HEK293 (cell line): Measurements from ENCODE around the gene GMPR.

Experiments
- CTCF ChIA-PET: fragments of 350-600 bp; formaldehyde crosslinking; extraction: SDS; loops from one replicate; lab custom pipeline; 2021; ENCODE audit warnings: antibody characterized with exemption; lab: Yijun Ruan, JAX
- POLR2A ChIA-PET: fragments of 300-600 bp; formaldehyde crosslinking; extraction: SDS; loops from one replicate; lab custom pipeline; 2020; ENCODE audit warnings: antibody characterized with exemption, inconsistent platforms; lab: Yijun Ruan, JAX
- H3K27ac ChIP-seq: fragments of 200-500 bp; sonication (Bioruptor generic); 2 replicates; pipeline ENCODE4 v1.5.1; 2014; ENCODE audit warnings: low read depth, low read length, control low read depth, inconsistent platforms; ENCODE audit errors: extremely low read depth
- H3K36me3 ChIP-seq, 2 experiments: fragments of 200-500 bp in 1 of 2; sonication (Bioruptor generic) in 1 of 2; 1 replicate in 1 of 2; 2 replicates in 1 of 2; pipeline ENCODE4 v1.5.1; 2014 to 2017; ENCODE audit warnings: inconsistent platforms in 2 of 2, low read length in 2 of 2; ENCODE audit not compliant: control insufficient read depth in 2 of 2, insufficient read depth in 1 of 2
- H3K4me1 ChIP-seq: fragments of 200-500 bp; sonication (Bioruptor generic); 2 replicates; pipeline ENCODE4 v1.5.1; 2014; ENCODE audit warnings: mild to moderate bottlenecking, low read length, inconsistent platforms; ENCODE audit not compliant: control insufficient read depth, insufficient read depth
- H3K4me3 ChIP-seq: 2 replicates; pipeline ENCODE4 v1.5.1; 2011; ENCODE audit warnings: low read depth, mild to moderate bottlenecking, control low read depth, low read length, moderate library complexity
- H3K9me3 ChIP-seq: fragments of 200-500 bp; sonication (Bioruptor generic); 2 replicates; pipeline ENCODE4 v1.5.1; 2014; ENCODE audit warnings: low read depth, low read length, inconsistent platforms; ENCODE audit not compliant: control insufficient read depth, insufficient read depth
- ATF2 ChIP-seq: fragments of 450-650 bp; formaldehyde crosslinking; IDR thresholded peaks from 2 replicates; pipeline ENCODE4 v1.5.1; 2016; ENCODE audit warnings: missing biosample characterization, missing genetic modification characterization, low read depth
- ELK4 ChIP-seq: IDR thresholded peaks from 2 replicates; pipeline ENCODE4 v1.6.1; 2011; ENCODE audit warnings: mild to moderate bottlenecking, low read depth, low read length, borderline replicate concordance
- FEZF1 ChIP-seq: fragments of 450-650 bp; formaldehyde crosslinking; IDR thresholded peaks from 2 replicates; pipeline ENCODE4 v1.5.1; 2016; ENCODE audit warnings: missing biosample characterization, missing genetic modification characterization
- GLI2 ChIP-seq: fragments of 450-650 bp; formaldehyde crosslinking; IDR thresholded peaks from 2 replicates; pipeline ENCODE4; 2017; ENCODE audit warnings: missing biosample characterization, missing genetic modification characterization, low read depth, borderline replicate concordance
- KLF8 ChIP-seq: fragments of 450-650 bp; formaldehyde crosslinking; IDR thresholded peaks from 2 replicates; pipeline ENCODE4 v1.5.1; 2016; ENCODE audit warnings: missing biosample characterization, missing genetic modification characterization
- TCF7L2 ChIP-seq: IDR thresholded peaks from 2 replicates; pipeline ENCODE4 v1.6.1; 2011; ENCODE audit warnings: low read depth, mild to moderate bottlenecking, inconsistent platforms, low read length, moderate library complexity, borderline replicate concordance
- ZBTB21 ChIP-seq: fragments of 450-650 bp; formaldehyde crosslinking; IDR thresholded peaks from 2 replicates; pipeline ENCODE4 v1.5.1; 2017; ENCODE audit warnings: missing biosample characterization, missing genetic modification characterization
- ZBTB44 ChIP-seq: fragments of 450-650 bp; IDR thresholded peaks from 2 replicates; pipeline ENCODE4 v1.5.1; 2018; ENCODE audit warnings: missing biosample characterization, mild to moderate bottlenecking, missing genetic modification characterization
- ZEB2 ChIP-seq: fragments of 450-650 bp; formaldehyde crosslinking; IDR thresholded peaks from 2 replicates; pipeline ENCODE4 v1.5.1; 2016; ENCODE audit warnings: missing biosample characterization, missing genetic modification characterization
- ZFP3 ChIP-seq: fragments of 450-650 bp; formaldehyde crosslinking; IDR thresholded peaks from 2 replicates; pipeline ENCODE4 v1.5.1; 2016; ENCODE audit warnings: low read depth, missing biosample characterization, missing genetic modification characterization
- ZIC2 ChIP-seq: fragments of 450-650 bp; formaldehyde crosslinking; IDR thresholded peaks from 2 replicates; pipeline ENCODE4 v1.5.1; 2016; ENCODE audit warnings: missing biosample characterization, missing genetic modification characterization
- ZNF121 ChIP-seq: fragments of 450-650 bp; formaldehyde crosslinking; IDR thresholded peaks from 2 replicates; pipeline ENCODE4 v1.5.1; 2016; ENCODE audit warnings: missing biosample characterization, missing genetic modification characterization
- ZNF24 ChIP-seq: fragments of 450-650 bp; formaldehyde crosslinking; IDR thresholded peaks from 2 replicates; pipeline ENCODE4 v1.5.1; 2016; ENCODE audit warnings: missing biosample characterization, missing genetic modification characterization
- ZNF324 ChIP-seq: fragments of 450-650 bp; formaldehyde crosslinking; IDR thresholded peaks from 2 replicates; pipeline ENCODE4 v1.5.1; 2016; ENCODE audit warnings: missing biosample characterization, missing genetic modification characterization
- ZNF362 ChIP-seq: fragments of 450-650 bp; formaldehyde crosslinking; IDR thresholded peaks from 2 replicates; pipeline ENCODE4 v1.5.1; 2016; ENCODE audit warnings: missing biosample characterization, missing genetic modification characterization
- ZNF398 ChIP-seq: fragments of 450-650 bp; formaldehyde crosslinking; IDR thresholded peaks from 2 replicates; pipeline ENCODE4 v1.5.1; 2017; ENCODE audit warnings: missing biosample characterization, missing genetic modification characterization
- ZNF600 ChIP-seq: fragments of 450-650 bp; formaldehyde crosslinking; IDR thresholded peaks from 2 replicates; pipeline ENCODE4 v1.5.1; 2016; ENCODE audit warnings: missing biosample characterization, missing genetic modification characterization
- ZNF707 ChIP-seq: fragments of 450-650 bp; formaldehyde crosslinking; IDR thresholded peaks from 2 replicates; pipeline ENCODE4 v1.5.1; 2016; ENCODE audit warnings: missing biosample characterization, missing genetic modification characterization
- ZSCAN4 ChIP-seq: fragments of 450-650 bp; formaldehyde crosslinking; IDR thresholded peaks from 2 replicates; pipeline ENCODE4 v1.5.1; 2017; ENCODE audit warnings: missing biosample characterization, missing genetic modification characterization
- ZXDB ChIP-seq: fragments of 450-650 bp; formaldehyde crosslinking; IDR thresholded peaks from 2 replicates; pipeline ENCODE4 v1.5.1; 2016; ENCODE audit warnings: missing biosample characterization, missing genetic modification characterization

The GMPR gene

GRCh38 chr6:16318953-16319720, 80.8 kb downstream of the GMPR start:
- POLR2A ChIA-PET, result interaction anchor here (1.4 kb wide), 1 partner anchor 20 kb away, joined by 3 read pairs; no protein-coding TSS in a partner anchor
- Histone ChIP-seq H3K4me3 (no peak overlapping the region), H3K4me1 (peaks cover 11% of the 10 kb centered on the region), H3K27ac (no peak overlapping the region), H3K9me3 (no peaks in the 10 kb centered on the region), H3K36me3 (no peaks in the 10 kb centered on the region)
- CTCF ChIA-PET, result interaction anchor here (0.6 to 8.5 kb wide), 9 partner anchors 9 to 656 kb away, joined by 3 to 86 read pairs (median 3); partner anchors contain the start of gene DTNBP1
- TF ChIP-seq GLI2 (tag by site-specific recombination) (no peak), ZNF707 (tag by site-specific recombination) (no peak), ZNF121 (peak; percentile 98), ZSCAN4 (no peak), TCF7L2 (no peak), ATF2 (tag by site-specific recombination) (peak; percentile 73), ZFP3 (no peak), ZIC2 (tag by site-specific recombination) (no peak)

- Histone ChIP-seq H3K27ac (peak overlapping the region; percentile 59), H3K4me1 (peaks cover 11% of the 10 kb centered on the region), H3K36me3 (no peaks in the 10 kb centered on the region; a peak in 1 of 3 replicates), H3K9me3 (no peaks in the 10 kb centered on the region), H3K4me3 (peak overlapping the region; percentile 17)
- CTCF ChIA-PET, result interaction anchor here (0.5 to 8.5 kb wide), 5 partner anchors 12 to 454 kb away, joined by 3 to 86 read pairs (median 5); no protein-coding TSS in a partner anchor
- POLR2A ChIA-PET, result interaction anchor here (1.4 kb wide), 1 partner anchor 19 kb away, joined by 3 read pairs; no protein-coding TSS in a partner anchor
- peak; percentile 83 for TF ChIP-seq ZNF600 (tag by site-specific recombination)
- peak; percentile 57; the same call in 1 of the 2 replicates for TF ChIP-seq KLF8
- TF ChIP-seq ZSCAN4, result 0 out of 2 replicates have a peak, but pooled peaks have one; percentile 11
- peak; percentile 8; the same call in 1 of the 2 replicates for TF ChIP-seq ZBTB44 (tag by site-specific recombination)
- TF ChIP-seq ZNF24 (tag by site-specific recombination), result no peak
- peak; percentile 46; the same call in 1 of the 2 replicates for TF ChIP-seq ZBTB21
- 0 out of 2 replicates have a peak, but pooled peaks have one; percentile 20 for TF ChIP-seq ZXDB (tag by site-specific recombination)
- TF ChIP-seq ZNF398, result peak; percentile 28; the same call in 1 of the 2 replicates
- 0 out of 2 replicates have a peak, but pooled peaks have one; percentile 68 for TF ChIP-seq ZNF324 (tag by site-specific recombination)
- TF ChIP-seq ELK4, result no peak
- peak; percentile 59; the same call in 1 of the 2 replicates for TF ChIP-seq FEZF1
- peak; percentile 83 for TF ChIP-seq ZEB2 (tag by site-specific recombination)
- peak; percentile 52; the same call in 1 of the 2 replicates for TF ChIP-seq ZNF362 (tag by site-specific recombination)
Observed at GRCh38 chr6:16319813-16320532, 81.6 kb downstream of the GMPR start.
